Naive thymus-derived CD8-positive, alpha-beta T cell (primary cell): ENCODE measurements around the gene C13orf42. TPM values are rescaled to one million over a fixed set of nuclear protein-coding genes. Genes with fewer than 3 reads are reported as not detected.
"Not testable (repeated sequence)": the region's sequence is repeated elsewhere in the genome, so short reads cannot be mapped to it uniquely, and the experiment has no call there.

Experiments
- ATAC-seq, 2 donors: fragments of 150-1000 bp; cut with Tn5 transposase in 1 of 2; sonication (Bioruptor Pico), chemical (Tn5 transposase) in 1 of 2; 1 replicate in 1 of 2; 2 replicates in 1 of 2; pipeline ENCODE4 v1.10.0; 2021; ENCODE audit warnings: mild to moderate bottlenecking in 2 of 2, moderate library complexity in 2 of 2
- POLR2A ChIA-PET: fragments of 350-600 bp; sonication (Branson Sonifier 250); formaldehyde crosslinking; loops from one replicate; lab custom pipeline; 2021; ENCODE audit warnings: antibody characterized with exemption; lab: Charles Lee
- DNase-seq, 10 donors: peaks; one replicate each; pipeline versions ENCODE4 v3.0.0 to v3.0.0-alpha.2; 2020 to 2022
- H3K27ac Mint-ChIP-seq, 10 donors: one replicate each; pipeline ENCODE4 v1.8.0; 2020 to 2022; ENCODE audit warnings: mild to moderate bottlenecking in 10 of 10, mixed read lengths in 10 of 10, moderate library complexity in 4 of 10, inconsistent platforms in 1 of 10
- H3K27me3 Mint-ChIP-seq, 5 donors: one replicate each; pipeline ENCODE4 v1.8.0; 2021 to 2022; ENCODE audit warnings: mixed read lengths in 5 of 5
- H3K36me3 Mint-ChIP-seq, 3 donors: one replicate each; pipeline ENCODE4 v1.8.0; 2020 to 2022; ENCODE audit warnings: mixed read lengths in 3 of 3, mild to moderate bottlenecking in 2 of 3, inconsistent platforms in 1 of 3
- H3K4me1 Mint-ChIP-seq, 4 donors: one replicate each; pipeline ENCODE4 v1.8.0; 2021 to 2022; ENCODE audit warnings: mixed read lengths in 4 of 4
- H3K4me3 Mint-ChIP-seq, 10 donors: one replicate each; pipeline ENCODE4 v1.8.0; 2020 to 2022; ENCODE audit warnings: mild to moderate bottlenecking in 10 of 10, mixed read lengths in 10 of 10, moderate library complexity in 6 of 10, inconsistent platforms in 1 of 10
- H3K9me3 Mint-ChIP-seq, 9 donors: one replicate each; pipeline ENCODE4 v1.8.0; 2020 to 2022; ENCODE audit warnings: mixed read lengths in 9 of 9, mild to moderate bottlenecking in 3 of 9, inconsistent platforms in 1 of 9, moderate library complexity in 1 of 9
- polyA plus RNA-seq, 3 donors: library from polyadenylated mRNA; unstranded; fragments of 300-500 nt; fragmentation: Illumina TruSeq; gene quantifications; one replicate each; pipeline ENCODE4 v1.2.3, GENCODE V29; 2021
- total RNA-seq, 8 experiments: library from RNA in 2 of 8; stranded (reverse) in 2 of 8; gene quantifications; one replicate each; pipeline ENCODE4 v1.2.3 and lab custom pipeline; 2021 to 2026

Gene C13orf42
- total and polyA plus RNA-seq, 5 experiments from 2014 or later, result not detected

- no peak for ATAC-seq
- Mint-ChIP-seq H3K4me3 (no peak overlapping the region), H3K27ac (no peak overlapping the region), H3K4me1 (no peaks in the 10 kb centered on the region), H3K9me3 (peaks cover 0 to 19% (median 2%) of the 10 kb centered on the region in 9 donors), H3K27me3 (peaks cover 2 to 9% (median 7%) of the 10 kb centered on the region in 5 donors), H3K36me3 (no peaks in the 10 kb centered on the region)
- no peak for DNase-seq
- POLR2A ChIA-PET, result no interaction called here
These were observed 36.7 kb upstream of the C13orf42 start for GRCh38 chr13:51147732-51148131.

GRCh38 chr13:51146667-51147066 is 35.6 kb upstream of the C13orf42 start:
- H3K36me3 Mint-ChIP-seq, result no peaks in the 10 kb centered on the region
- peaks cover 2 to 9% (median 7%) of the 10 kb centered on the region in 5 donors for H3K27me3 Mint-ChIP-seq
- H3K4me1 Mint-ChIP-seq, result no peaks in the 10 kb centered on the region
- H3K27ac Mint-ChIP-seq, result no peak overlapping the region
- peaks cover 0 to 19% (median 2%) of the 10 kb centered on the region in 9 donors for H3K9me3 Mint-ChIP-seq
- DNase-seq (no peak), ATAC-seq (no peak)
- POLR2A ChIA-PET, result no interaction called here
- no peak overlapping the region for H3K4me3 Mint-ChIP-seq

GRCh38 chr13:51137250-51137649 is 26.2 kb upstream of the C13orf42 start:
- H3K27ac Mint-ChIP-seq, result no peak overlapping the region

DNA sequence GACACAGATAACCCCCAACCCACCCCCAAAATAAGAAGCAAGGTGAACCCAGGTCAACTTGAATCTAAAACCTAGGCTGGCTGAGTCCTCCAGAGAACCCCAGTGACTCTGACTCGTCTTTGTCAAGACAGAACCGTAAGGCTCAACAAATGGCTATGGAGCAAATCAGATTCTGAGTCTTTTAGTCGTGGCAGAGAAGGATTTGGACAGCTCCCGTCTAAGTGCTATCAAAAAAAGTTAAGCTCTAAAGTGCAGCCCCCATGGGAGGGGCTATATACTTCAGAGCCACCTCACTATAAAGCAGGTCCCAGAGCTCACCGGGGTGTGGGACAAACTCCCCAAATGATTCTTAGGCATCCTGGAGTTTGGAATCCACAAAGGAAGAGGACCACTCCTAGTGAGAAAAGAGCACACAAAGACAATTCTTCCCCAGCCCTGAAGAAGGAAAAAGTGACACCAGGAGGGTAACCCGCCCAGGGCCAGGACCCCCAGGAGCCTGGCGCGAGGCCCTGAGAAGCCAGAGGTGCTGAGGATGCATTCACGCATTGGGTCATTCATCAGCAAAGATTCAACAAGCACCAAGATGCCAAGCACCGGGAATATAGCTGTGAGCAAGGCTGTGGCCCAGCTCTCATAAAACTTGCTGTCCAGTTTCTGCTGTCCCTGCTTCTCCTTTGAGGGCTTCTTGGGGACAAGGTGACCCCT is 25.4 kb upstream of the C13orf42 start:
- peaks cover 0 to 6% (median 0%) of the 10 kb centered on the region in 3 donors for H3K36me3 Mint-ChIP-seq
- POLR2A ChIA-PET, result no interaction called here
- H3K27ac Mint-ChIP-seq, result no peak overlapping the region
- peaks cover 0 to 12% (median 0%) of the 10 kb centered on the region in 9 donors for H3K9me3 Mint-ChIP-seq
- H3K4me3 Mint-ChIP-seq, result no peak overlapping the region
- H3K4me1 Mint-ChIP-seq, result peaks cover 2 to 7% (median 4%) of the 10 kb centered on the region in 4 donors
- DNase-seq (no peak), ATAC-seq (no peak)
- peaks cover 1 to 34% (median 5%) of the 10 kb centered on the region in 5 donors for H3K27me3 Mint-ChIP-seq

More at GRCh38 chr13:51137250-51137649, 26.2 kb upstream of the C13orf42 start:
- Mint-ChIP-seq H3K4me3 (no peak overlapping the region), H3K9me3 (peaks cover 0 to 4% (median 0%) of the 10 kb centered on the region in 9 donors), H3K4me1 (peaks cover 2 to 7% (median 4%) of the 10 kb centered on the region in 4 donors), H3K27me3 (peaks cover 1 to 34% (median 5%) of the 10 kb centered on the region in 5 donors), H3K36me3 (no peaks in the 10 kb centered on the region)
- no peak for DNase-seq
- POLR2A ChIA-PET, result no interaction called here
- no peak for ATAC-seq

DNA sequence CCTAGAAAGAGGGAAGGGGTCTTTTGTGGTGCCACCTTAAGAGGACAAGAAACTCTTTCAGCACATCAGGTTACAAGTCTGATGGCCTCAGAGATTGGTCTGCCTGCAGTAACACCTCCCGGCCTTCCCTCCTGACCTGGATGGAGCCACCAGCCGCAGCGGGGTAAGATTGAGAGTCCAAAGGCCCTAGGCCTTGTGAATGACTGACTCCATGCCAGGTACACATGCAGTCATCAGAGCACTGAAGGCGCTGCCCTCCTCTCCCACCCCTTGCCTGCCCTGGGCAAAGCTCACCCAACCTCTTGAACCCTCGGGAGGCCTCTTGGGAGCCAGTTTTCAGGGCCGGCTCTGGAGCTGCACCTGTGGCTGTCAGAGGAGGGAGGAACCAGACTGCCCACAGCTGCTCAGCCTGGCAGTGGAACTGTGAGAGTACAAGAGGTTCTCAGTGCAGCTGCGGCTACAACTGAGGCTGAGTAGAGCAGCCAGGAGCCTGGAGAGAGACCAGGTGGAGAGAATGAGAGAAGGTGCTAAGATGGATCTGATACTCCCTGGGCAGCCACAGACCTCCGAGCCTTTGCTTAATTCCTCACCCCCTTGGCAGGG is 23.8 kb upstream of the C13orf42 start:
- no peak overlapping the region for H3K4me3 Mint-ChIP-seq

GRCh38 chr13:51130348-51130747 is 19.3 kb upstream of the C13orf42 start:
- Mint-ChIP-seq H3K36me3 (peaks cover 0 to 14% (median 0%) of the 10 kb centered on the region in 3 donors), H3K27ac (no peak overlapping the region), H3K9me3 (peaks cover 0 to 34% (median 5%) of the 10 kb centered on the region in 9 donors), H3K4me3 (no peak overlapping the region), H3K4me1 (peaks cover 2 to 11% (median 8%) of the 10 kb centered on the region in 4 donors), H3K27me3 (peaks cover 0 to 2% (median 0%) of the 10 kb centered on the region in 5 donors)
- ATAC-seq, result no peak
- no peak for DNase-seq
- POLR2A ChIA-PET, result no interaction called here

More for the DNA sequence above, 23.8 kb upstream of the C13orf42 start:
- Mint-ChIP-seq H3K9me3 (peaks cover 0 to 27% (median 3%) of the 10 kb centered on the region in 9 donors), H3K36me3 (peaks cover 0 to 10% (median 0%) of the 10 kb centered on the region in 3 donors), H3K4me1 (peaks cover 2 to 7% (median 4%) of the 10 kb centered on the region in 4 donors), H3K27me3 (peaks cover 0 to 34% (median 5%) of the 10 kb centered on the region in 5 donors), H3K27ac (no peak overlapping the region)
- ATAC-seq (no peak), DNase-seq (no peak)
- POLR2A ChIA-PET, result no interaction called here

- ATAC-seq, result peak; percentile 64 to 68
- Mint-ChIP-seq H3K36me3 (peaks cover 0 to 4% (median 0%) of the 10 kb centered on the region in 3 donors), H3K4me3 (no peak overlapping the region), H3K4me1 (peaks cover 0 to 8% (median 5%) of the 10 kb centered on the region in 4 donors), H3K9me3 (peaks cover 0 to 15% (median 4%) of the 10 kb centered on the region in 9 donors), H3K27ac (no peak overlapping the region), H3K27me3 (peaks cover 0 to 16% (median 8%) of the 10 kb centered on the region in 5 donors)
- POLR2A ChIA-PET, result no interaction called here
- peak in 5 of 10 donors; percentile 5 to 31 (median 22) for DNase-seq
These were observed 14.6 kb upstream of the C13orf42 start for GRCh38 chr13:51125495-51126226.

DNA sequence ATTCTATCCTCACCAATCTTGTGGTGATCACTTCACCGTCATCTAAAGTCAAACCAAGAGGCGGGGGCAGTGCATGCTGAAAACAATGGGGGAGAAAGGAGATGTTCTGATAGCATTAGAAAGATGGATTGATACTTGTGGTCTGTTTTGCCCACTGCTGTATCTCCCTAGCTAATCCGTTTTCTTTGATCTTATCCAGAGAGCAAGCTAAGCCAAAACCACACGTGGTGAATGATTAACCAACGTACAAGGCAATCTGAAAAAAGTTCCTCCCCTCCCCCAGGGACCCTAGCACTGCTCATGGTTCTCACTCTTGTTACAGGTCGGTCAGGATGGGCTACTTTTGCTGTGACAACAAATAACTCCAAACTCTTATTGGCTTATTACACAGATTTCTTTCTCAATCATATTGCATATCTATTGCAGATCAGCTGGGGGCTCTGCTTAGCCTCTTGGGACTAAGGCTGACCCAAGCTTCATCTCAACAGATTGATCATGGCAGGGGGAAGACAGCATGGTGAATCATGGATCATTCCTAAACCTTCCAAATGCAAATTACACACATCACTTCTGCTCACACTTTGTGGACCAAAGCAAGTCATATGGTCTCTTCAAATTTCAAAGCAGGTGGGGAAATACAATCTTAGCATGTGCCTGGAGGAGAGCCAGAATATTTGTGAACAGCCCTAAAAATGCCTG is 11.9 kb upstream of the C13orf42 start:
- ATAC-seq (no peak), DNase-seq (no peak)
- Mint-ChIP-seq H3K27ac (no peak overlapping the region), H3K36me3 (no peaks in the 10 kb centered on the region), H3K9me3 (no peaks in the 10 kb centered on the region), H3K4me3 (no peak overlapping the region), H3K4me1 (peaks cover 0 to 8% (median 5%) of the 10 kb centered on the region in 4 donors), H3K27me3 (peaks cover under 1 to 16% (median 10%) of the 10 kb centered on the region in 5 donors)
- POLR2A ChIA-PET, result interaction anchor here (0.6 to 0.7 kb wide), 2 partner anchors 454 to 1122 kb away, joined by 3 read pairs; no protein-coding TSS in a partner anchor

DNA sequence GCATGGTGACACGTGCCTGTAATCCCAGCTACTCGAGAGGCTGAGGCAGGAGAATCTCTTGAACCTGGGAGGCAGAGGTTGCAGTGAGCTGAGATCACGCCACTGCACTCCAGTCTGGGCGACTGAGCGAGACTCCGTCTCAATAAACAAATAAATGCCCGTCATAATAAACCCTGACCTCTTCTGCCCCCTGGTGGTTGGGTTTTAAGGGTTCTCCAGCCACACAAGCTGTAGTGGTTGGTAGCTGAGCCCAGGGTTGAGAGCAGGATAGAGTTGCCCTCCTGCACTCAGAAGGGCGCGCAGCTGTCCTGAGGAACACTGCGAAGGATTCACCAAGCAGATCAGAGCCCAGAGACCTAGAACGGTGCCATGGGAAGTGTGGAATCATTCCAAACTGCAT is 9.8 kb upstream of the C13orf42 start:
- peak in 1 of 10 donors; percentile 6 for DNase-seq
- H3K27ac Mint-ChIP-seq, H3K4me3 Mint-ChIP-seq, H3K36me3 Mint-ChIP-seq, H3K4me1 Mint-ChIP-seq, ATAC-seq, H3K9me3 Mint-ChIP-seq, POLR2A ChIA-PET: not testable (repeated sequence)
- H3K27me3 Mint-ChIP-seq, result peaks cover 2 to 16% (median 11%) of the 10 kb centered on the region in 5 donors

GRCh38 chr13:51118809-51119431 is 7.8 kb upstream of the C13orf42 start:
- H3K9me3 Mint-ChIP-seq, result peaks cover 0 to 10% (median 0%) of the 10 kb centered on the region in 9 donors
- peaks cover 0 to 5% (median 0%) of the 10 kb centered on the region in 4 donors for H3K4me1 Mint-ChIP-seq
- peaks cover 4 to 20% (median 13%) of the 10 kb centered on the region in 5 donors for H3K27me3 Mint-ChIP-seq
- H3K36me3 Mint-ChIP-seq, result no peaks in the 10 kb centered on the region
- H3K27ac Mint-ChIP-seq, result no peak overlapping the region
- ATAC-seq (no peak), DNase-seq (no peak)
- POLR2A ChIA-PET, result no interaction called here
- no peak overlapping the region for H3K4me3 Mint-ChIP-seq

DNA sequence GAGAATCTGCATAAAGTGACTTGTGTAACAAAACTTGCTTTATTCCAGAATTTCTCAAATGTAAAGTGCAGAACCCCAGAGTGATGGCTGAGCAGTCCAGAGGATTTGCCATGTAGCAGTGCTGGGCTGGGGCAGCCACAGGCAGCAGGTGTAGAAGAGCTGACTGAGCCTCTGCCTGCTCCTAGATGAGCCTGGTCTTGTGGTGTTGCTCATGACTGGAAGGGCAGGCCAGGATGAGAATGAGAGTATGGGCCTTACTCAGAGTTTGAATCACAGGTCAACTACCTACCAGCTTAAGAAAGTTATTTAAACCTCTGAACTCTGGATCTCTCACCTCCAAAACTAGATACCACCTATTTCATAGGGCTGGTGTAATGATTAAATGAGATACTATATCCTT is 2.9 kb upstream of the C13orf42 start:
- no peaks in the 10 kb centered on the region for H3K4me1 Mint-ChIP-seq
- POLR2A ChIA-PET, result no interaction called here
- no peak for ATAC-seq
- no peaks in the 10 kb centered on the region for H3K36me3 Mint-ChIP-seq
- DNase-seq, result no peak
- H3K27me3 Mint-ChIP-seq, result peaks cover 4 to 13% (median 9%) of the 10 kb centered on the region in 5 donors
- no peak overlapping the region for H3K4me3 Mint-ChIP-seq
- H3K27ac Mint-ChIP-seq, result no peak overlapping the region
- H3K9me3 Mint-ChIP-seq, result peaks cover 0 to 10% (median 0%) of the 10 kb centered on the region in 9 donors
